ENCODE data around the gene SYNJ2BP. TPM values are rescaled to one million over a fixed set of nuclear protein-coding genes. Genes with fewer than 3 reads are reported as not detected.

The SYNJ2BP gene
- total RNA-seq, 1 experiment from 2014 or later = 26.6 TPM

DNA sequence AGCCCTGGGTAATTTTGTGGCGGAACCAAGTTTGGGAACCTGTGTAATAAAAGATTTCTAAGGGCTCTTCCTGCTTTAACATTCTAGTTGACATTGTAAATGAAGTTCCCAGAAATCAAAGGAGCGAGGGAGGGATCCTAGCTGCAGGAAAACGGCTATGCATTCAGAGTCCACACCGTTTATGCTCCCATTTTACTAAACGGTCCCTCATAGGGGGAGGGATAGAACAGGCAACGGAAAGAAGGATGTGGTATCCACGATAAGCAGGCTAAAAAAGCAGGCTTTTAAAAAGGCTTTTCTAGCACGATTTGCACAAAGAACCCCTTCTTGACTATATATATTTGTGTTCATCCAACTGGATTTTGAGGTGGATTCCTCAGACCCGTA is 559 bp downstream of the SYNJ2BP start:
- peaks cover 19% of the 10 kb centered on the region in 2 experiments for H3K4me1 Mint-ChIP-seq

More for the DNA sequence above, 559 bp downstream of the SYNJ2BP start:
- no peak overlapping the region for H2BK15ac ChIP-seq (ENCODE audit: low read depth, low read length)
- H4K5ac ChIP-seq (ENCODE audit: insufficient read length, low read depth, low read length) = no peak overlapping the region
- no peak overlapping the region for H3K56ac ChIP-seq (ENCODE audit: insufficient read length, low read depth, low read length)
- no peak for TF ChIP-seq CTCF (conservative IDR thresholded peaks at IDR 0.05)
- no peak for DNase-seq
- no peaks in the 10 kb centered on the region; the same call in 1 of the 2 replicates for H3K4me1 ChIP-seq (ENCODE audit: insufficient read depth, low read length)
- H3K4me3 Mint-ChIP-seq = peak overlapping the region; percentile 86 to 93
- peak overlapping the region; percentile 77 for H3K9ac ChIP-seq (ENCODE audit: extremely low read depth, insufficient read length, low read length)
- no CpG with 5 or more reads among the region's 9 CpGs for WGBS (ENCODE audit: extremely low coverage, insufficient read length, low lambda C conversion rate)
- H2AK5ac ChIP-seq (ENCODE audit: insufficient read length, low read length) = no peak overlapping the region
- no peak overlapping the region for H2BK20ac ChIP-seq (ENCODE audit: low read depth, low read length, poor library complexity, severe bottlenecking)
- no peaks in the 10 kb centered on the region for H3K27me3 ChIP-seq (ENCODE audit: insufficient read depth, low read length)
- no peak overlapping the region for H2AFZ ChIP-seq (ENCODE audit: low read length)
- H3K4me2 ChIP-seq (ENCODE audit: insufficient read depth, insufficient read length, low read length) = peak overlapping the region; percentile 73
- H3K79me2 ChIP-seq (ENCODE audit: insufficient read depth, low read length) = peaks cover 4% of the 10 kb centered on the region; the same call in 1 of the 2 replicates
- no peaks in the 10 kb centered on the region for H3K9me3 Mint-ChIP-seq
- no peak overlapping the region for H2BK12ac ChIP-seq (ENCODE audit: insufficient read length, low read depth, low read length)
- no peak overlapping the region for H3K18ac ChIP-seq (ENCODE audit: insufficient read length, low read depth, low read length)
- no peaks in the 10 kb centered on the region for H3K9me3 ChIP-seq (ENCODE audit: control insufficient read depth, low read depth, low read length)
- H3K79me1 ChIP-seq (ENCODE audit: insufficient read depth, low read depth, low read length, poor library complexity, severe bottlenecking) = no peaks in the 10 kb centered on the region
- no peak overlapping the region for H2BK5ac ChIP-seq (ENCODE audit: insufficient read length, low read length)
- H3K14ac ChIP-seq (ENCODE audit: insufficient read depth, low read length) = no peak overlapping the region
- no peaks in the 10 kb centered on the region for H3K27me3 Mint-ChIP-seq (ENCODE audit: low read depth)
- H4K8ac ChIP-seq (replicated peaks; ENCODE audit: insufficient read length, low read depth, low read length) = no peak overlapping the region
- H4K20me1 ChIP-seq (ENCODE audit: control insufficient read depth, insufficient read depth, insufficient read length) = no peaks in the 10 kb centered on the region
- H3K23ac ChIP-seq (ENCODE audit: insufficient read length, low read depth, low read length) = no peak overlapping the region
- no peak overlapping the region for H2BK120ac ChIP-seq (ENCODE audit: low read depth, low read length, poor library complexity, severe bottlenecking)
- no peak overlapping the region for H3K4ac ChIP-seq (ENCODE audit: low read depth, low read length)
- H4K91ac ChIP-seq (ENCODE audit: insufficient read length, low read depth, low read length) = no peak overlapping the region
- H3K36me3 Mint-ChIP-seq (ENCODE audit: insufficient read depth in 1 of 3, low read depth in 3 of 3) = peaks cover 0 to 5% (median 2%) of the 10 kb centered on the region in 3 experiments; a peak in 3 of 7 replicates
- H3K23me2 ChIP-seq (ENCODE audit: insufficient read length, low read depth, low read length, poor library complexity, severe bottlenecking) = no peaks in the 10 kb centered on the region
- H3T11ph ChIP-seq (ENCODE audit: low read length) = no peak overlapping the region
- H3K27ac Mint-ChIP-seq = peak overlapping the region; percentile 92 to 97 (median 94)
- H3K27ac ChIP-seq (ENCODE audit: insufficient read length, low read depth, low read length) = peak overlapping the region; percentile 72
